NT2/D1 (cell line): Measurements from ENCODE around the gene RBFOX1.

Experiments used
- SUZ12 ChIP-seq: IDR thresholded peaks from 2 replicates; pipeline ENCODE4 v1.6.1; 2011; ENCODE audit not compliant: insufficient read length, insufficient read depth; ENCODE audit errors: extremely low read depth
- YY1 ChIP-seq: IDR thresholded peaks from 2 replicates; pipeline ENCODE4 v1.6.1; 2011; ENCODE audit not compliant: insufficient read length, insufficient read depth
- ZNF274 ChIP-seq: IDR thresholded peaks from 2 replicates; pipeline ENCODE4 v1.6.1; 2011; ENCODE audit warnings: mild to moderate bottlenecking, low read depth, low read length

- TF ChIP-seq ZNF274 (no peak), YY1 (no peak), SUZ12 (no peak)
These were observed 244.9 kb downstream of the RBFOX1 start for GRCh38 chr16:7577588-7577987.
